Embryonic facial prominence (tissue), 1 donor: ENCODE measurements around the gene CD27.

Experiments used
- DNase-seq: peaks from one replicate; pipeline ENCODE4 v3.0.0-alpha.2; 2016; ENCODE audit errors: extremely low spot score

The CD27 gene

GRCh38 chr12:6434205-6435140 is 10.3 kb upstream of the CD27 start:
- DNase-seq = no peak

- DNase-seq = no peak
Measured at GRCh38 chr12:6435961-6436715, 8.6 kb upstream of the CD27 start.

DNA sequence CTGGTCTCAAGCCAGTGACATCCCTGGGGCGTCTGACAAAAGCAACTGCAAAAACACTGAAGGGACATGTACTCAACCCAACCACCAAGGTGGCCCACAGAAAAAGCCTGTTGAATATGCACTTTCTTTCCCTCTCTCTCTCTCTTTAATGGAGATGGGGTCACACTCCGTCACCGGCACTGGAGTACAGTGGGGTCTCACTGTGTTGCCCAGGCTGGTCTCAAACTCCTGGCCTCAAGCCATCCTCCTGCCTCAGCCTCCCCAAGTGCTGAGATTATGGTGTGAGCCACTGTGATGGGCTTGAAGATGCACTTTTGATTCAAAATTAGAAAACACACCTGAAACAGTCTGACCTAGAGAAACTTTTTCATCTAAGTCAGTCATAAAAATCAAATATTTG is 7.2 kb upstream of the CD27 start:
- DNase-seq = no peak

DNA sequence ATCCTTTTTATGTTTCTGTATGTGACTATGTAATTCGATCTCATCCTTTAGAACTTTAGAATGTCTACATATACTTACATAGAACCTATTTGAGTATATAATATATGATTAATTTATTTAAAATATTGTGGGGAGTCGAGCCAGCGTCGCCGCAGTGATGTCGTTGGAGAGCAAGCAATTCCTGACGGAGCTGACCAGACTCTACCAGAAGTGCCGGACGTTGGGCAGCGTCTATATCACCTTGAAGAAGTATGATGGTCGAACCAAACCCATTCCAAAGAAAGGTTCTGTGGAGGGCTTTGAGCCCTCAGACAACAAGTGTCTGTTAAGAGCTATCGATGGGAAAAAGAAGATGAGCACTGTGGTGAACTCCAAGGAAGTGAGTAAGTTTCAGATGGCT is 6.4 kb upstream of the CD27 start:
- DNase-seq = no peak

GRCh38 chr12:6440391-6440790 is 4.4 kb upstream of the CD27 start:
- DNase-seq = no peak

- DNase-seq = no peak
Measured at GRCh38 chr12:6442836-6443235, 1.9 kb upstream of the CD27 start.

GRCh38 chr12:6443361-6443983 is 1.3 kb upstream of the CD27 start:
- no peak for DNase-seq

- DNase-seq = no peak
Measured at GRCh38 chr12:6444031-6444430, 724 bp upstream of the CD27 start.

DNA sequence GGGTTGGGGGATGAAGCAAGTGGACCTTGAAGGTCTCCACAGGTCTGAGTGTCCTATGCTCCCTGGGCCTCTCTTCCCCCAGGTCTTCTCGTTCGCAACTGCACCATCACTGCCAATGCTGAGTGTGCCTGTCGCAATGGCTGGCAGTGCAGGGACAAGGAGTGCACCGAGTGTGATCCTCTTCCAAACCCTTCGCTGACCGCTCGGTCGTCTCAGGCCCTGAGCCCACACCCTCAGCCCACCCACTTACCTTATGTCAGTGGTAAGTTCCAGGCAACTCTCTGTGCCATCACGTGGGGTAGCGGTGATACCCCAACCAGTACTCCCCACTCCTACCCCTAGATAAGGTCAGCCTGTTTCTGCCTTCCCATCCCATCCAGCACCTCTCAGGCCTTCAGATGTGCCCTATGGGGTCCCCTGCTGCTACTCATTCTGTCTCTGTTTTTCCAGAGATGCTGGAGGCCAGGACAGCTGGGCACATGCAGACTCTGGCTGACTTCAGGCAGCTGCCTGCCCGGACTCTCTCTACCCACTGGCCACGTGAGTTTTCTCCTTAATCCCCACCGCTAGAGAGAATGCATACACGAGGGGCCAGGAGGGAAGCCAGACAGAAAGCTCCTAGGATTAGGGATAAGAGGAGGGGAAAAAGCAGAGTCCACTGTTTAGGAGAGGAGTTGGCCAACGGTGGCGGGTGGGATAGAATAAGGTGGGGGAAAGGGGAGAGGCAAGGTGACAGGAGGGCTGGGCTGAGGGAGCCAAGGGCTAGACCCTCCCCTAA is 5.5 kb downstream of the CD27 start:
- no peak for DNase-seq

DNA sequence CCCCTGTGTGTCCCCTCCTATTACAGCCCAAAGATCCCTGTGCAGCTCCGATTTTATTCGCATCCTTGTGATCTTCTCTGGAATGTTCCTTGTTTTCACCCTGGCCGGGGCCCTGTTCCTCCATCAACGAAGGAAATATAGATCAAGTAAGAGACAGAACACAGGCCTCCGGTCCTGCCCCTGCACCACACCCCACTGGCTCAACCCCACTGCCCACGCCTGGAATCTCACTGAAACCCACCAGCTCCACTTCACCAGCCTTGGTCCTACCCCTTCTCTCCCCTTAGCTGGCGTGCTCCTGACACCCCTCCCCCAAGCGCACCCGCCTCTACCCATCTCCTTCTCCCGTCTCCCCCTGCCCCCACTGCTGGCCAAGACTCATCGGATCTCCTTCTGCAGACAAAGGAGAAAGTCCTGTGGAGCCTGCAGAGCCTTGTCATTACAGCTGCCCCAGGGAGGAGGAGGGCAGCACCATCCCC is 6.2 kb downstream of the CD27 start:
- no peak for DNase-seq

- peak; percentile 57 for DNase-seq
Measured at GRCh38 chr12:6451348-6452244, 6.8 kb downstream of the CD27 start, which contains the start of gene TAPBPL. Gene TAPBPL, plus strand, starts transcription at chr12:6452042. Its CDS starts 207 bp downstream, at chr12:6452249.

DNA sequence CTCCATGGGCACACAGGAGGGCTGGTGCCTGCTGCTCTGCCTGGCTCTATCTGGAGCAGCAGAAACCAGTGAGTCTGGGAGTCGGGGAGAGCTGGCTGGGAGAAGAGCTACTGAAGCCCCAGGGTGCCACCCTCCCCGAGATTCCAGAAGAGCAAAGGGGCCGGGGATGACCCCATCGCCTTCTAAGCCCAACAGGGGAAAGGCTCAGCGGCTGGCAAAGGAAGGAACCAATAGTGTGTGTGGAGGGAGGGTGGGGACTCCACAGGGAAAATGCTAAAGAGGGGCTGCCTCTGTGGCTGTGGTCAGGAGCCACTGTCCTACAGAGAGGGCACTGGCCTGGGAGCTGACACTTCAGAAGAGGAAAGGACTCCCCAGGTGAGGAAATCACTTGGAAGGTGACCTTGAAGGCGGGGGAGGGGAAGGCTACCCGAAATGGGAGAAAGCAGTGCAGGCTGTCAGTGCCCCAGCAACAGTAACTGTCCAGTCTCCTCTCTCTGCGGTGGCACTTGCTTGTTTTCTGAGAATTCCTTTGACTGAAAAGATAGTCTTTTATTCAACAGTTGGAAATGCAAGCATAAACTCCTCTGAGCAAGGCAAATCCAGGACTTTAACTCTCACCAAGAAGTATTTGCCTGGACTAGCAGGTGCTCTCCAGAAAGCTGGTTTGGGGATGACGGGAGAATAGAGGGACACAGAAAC is 7.6 kb downstream of the CD27 start:
- no peak for DNase-seq

DNA sequence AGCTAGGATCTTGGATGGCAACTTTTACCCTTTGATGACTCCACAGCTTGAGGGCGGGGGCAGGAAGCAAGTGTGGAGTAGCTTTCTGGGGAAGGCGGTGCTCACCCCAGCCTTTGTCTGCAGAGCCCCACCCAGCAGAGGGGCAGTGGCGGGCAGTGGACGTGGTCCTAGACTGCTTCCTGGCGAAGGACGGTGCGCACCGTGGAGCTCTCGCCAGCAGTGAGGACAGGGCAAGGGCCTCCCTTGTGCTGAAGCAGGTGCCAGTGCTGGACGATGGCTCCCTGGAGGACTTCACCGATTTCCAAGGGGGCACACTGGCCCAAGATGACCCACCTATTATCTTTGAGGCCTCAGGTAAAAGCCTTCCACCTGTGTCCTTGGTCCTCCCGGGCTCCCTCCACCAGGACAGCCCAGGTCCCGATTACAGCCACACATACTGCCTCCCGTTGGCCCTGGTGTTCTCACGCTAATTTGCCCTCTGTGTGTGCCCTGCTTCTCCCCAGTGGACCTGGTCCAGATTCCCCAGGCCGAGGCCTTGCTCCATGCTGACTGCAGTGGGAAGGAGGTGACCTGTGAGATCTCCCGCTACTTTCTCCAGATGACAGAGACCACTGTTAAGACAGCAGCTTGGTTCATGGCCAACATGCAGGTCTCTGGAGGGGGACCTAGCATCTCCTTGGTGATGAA is 8.3 kb downstream of the CD27 start:
- DNase-seq = no peak

DNA sequence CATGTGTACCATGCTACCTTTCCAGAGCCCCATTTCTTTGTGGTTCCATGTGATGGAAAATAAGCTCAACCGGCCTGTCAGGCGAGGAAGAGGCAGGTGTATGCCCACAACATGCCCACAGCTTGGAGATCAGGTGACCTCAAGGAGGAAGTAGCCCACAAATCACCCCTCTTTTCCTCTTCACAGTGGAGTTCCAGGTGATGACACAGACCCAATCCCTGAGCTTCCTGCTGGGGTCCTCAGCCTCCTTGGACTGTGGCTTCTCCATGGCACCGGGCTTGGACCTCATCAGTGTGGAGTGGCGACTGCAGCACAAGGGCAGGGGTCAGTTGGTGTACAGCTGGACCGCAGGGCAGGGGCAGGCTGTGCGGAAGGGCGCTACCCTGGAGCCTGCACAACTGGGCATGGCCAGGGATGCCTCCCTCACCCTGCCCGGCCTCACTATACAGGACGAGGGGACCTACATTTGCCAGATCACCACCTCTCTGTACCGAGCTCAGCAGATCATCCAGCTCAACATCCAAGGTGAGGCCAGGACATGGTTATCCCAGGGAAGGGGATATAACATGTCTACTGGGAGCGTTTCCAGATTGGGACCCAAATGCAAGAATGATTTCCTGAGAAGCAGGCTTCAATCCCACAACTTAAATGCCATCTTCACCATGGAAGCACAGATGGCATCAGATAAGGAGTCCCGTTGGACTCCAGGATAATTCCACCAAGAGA is 12.6 kb downstream of the CD27 start:
- no peak for DNase-seq

- no peak for DNase-seq
Measured at GRCh38 chr12:6458281-6459003, 13.7 kb downstream of the CD27 start.

DNA sequence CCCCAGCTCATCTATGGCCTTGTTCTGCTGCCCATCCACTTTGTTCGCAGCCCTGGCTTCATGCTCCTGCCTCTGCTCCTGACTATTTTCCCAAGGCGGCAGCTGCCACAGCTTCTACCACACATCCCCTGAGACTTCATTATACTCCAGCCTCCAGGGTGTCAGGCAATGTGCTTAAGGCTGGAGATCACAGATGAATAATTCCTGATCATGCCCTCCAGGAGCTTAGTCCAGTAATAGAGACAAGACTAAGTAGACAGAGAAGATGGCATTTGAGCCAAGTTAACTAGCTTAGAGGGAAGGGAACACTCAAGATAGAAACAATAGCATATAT is 14.2 kb downstream of the CD27 start:
- DNase-seq = no peak

DNA sequence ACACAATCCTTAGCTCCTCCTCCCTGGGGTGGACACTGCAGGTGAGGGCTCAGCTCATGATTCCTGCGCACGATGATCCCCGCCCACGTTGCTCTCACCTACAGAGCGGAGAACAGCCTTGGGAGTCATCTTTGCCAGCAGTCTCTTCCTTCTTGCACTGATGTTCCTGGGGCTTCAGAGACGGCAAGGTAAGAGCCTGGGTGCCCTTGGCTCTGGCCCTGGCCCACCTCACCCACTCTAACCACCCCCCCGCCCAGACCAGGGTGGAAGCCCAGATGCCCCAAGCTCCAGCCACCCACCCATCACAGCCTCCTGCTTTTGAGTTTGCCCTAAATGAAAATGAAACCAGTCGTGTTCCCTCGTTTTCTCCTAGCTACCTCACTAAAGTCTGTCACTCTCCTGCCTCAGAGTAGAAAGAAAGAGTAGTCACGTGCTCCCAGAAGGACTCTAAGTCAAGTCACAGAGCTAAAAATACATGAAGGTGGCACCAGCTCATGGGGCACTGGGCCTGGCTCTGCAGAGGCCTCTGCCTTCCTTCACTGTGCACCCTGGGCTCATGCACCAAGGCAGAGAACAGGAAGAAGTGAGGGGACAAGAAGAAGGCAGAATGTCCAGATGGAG is 16.1 kb downstream of the CD27 start:
- DNase-seq = no peak
